ENCODE results near the gene KCTD4.
A peak's percentile ranks its signal among the peaks of the same experiment; 100 is the strongest.

KCTD4 gene

GRCh38 chr13:45238945-45239795 is 38.3 kb upstream of the KCTD4 start:
- TF ChIP-seq CTCF (IDR thresholded peaks at IDR 0.05; ENCODE audit: borderline replicate concordance, control extremely low read depth, extremely low read depth, insufficient read depth, missing control alignments) = no peak
- DNase-seq (ENCODE audit: low spot score) = no peak
- in situ Hi-C loops (cut with MboI; ENCODE audit: low sequenced_read_pairs, unreplicated experiment) = no loop called here

GRCh38 chr13:45232591-45232990 is 31.7 kb upstream of the KCTD4 start:
- DNase-seq (ENCODE audit: low spot score) = no peak
- in situ Hi-C loops (cut with MboI; ENCODE audit: low sequenced_read_pairs, unreplicated experiment) = no loop called here
- TF ChIP-seq CTCF (IDR thresholded peaks at IDR 0.05; ENCODE audit: borderline replicate concordance, control extremely low read depth, extremely low read depth, insufficient read depth, missing control alignments) = no peak

- in situ Hi-C loops (cut with MboI; ENCODE audit: low sequenced_read_pairs, unreplicated experiment) = no loop called here
- DNase-seq (ENCODE audit: low spot score) = peak; percentile 17
- TF ChIP-seq CTCF (IDR thresholded peaks at IDR 0.05; ENCODE audit: borderline replicate concordance, control extremely low read depth, extremely low read depth, insufficient read depth, missing control alignments) = no peak
Observed at GRCh38 chr13:45231722-45232121, 30.9 kb upstream of the KCTD4 start.

GRCh38 chr13:45231305-45231704 is 30.5 kb upstream of the KCTD4 start:
- no peak for DNase-seq (ENCODE audit: low spot score)
- in situ Hi-C loops (cut with MboI; ENCODE audit: low sequenced_read_pairs, unreplicated experiment) = no loop called here

GRCh38 chr13:45229172-45229571 is 28.3 kb upstream of the KCTD4 start:
- in situ Hi-C loops (cut with MboI; ENCODE audit: low sequenced_read_pairs, unreplicated experiment) = no loop called here
- TF ChIP-seq CTCF (IDR thresholded peaks at IDR 0.05; ENCODE audit: borderline replicate concordance, control extremely low read depth, extremely low read depth, insufficient read depth, missing control alignments) = no peak
- DNase-seq (ENCODE audit: low spot score) = no peak

More at GRCh38 chr13:45231305-45231704, 30.5 kb upstream of the KCTD4 start:
- no peak for TF ChIP-seq CTCF (IDR thresholded peaks at IDR 0.05; ENCODE audit: borderline replicate concordance, control extremely low read depth, extremely low read depth, insufficient read depth, missing control alignments)

GRCh38 chr13:45228002-45228401 is 27.2 kb upstream of the KCTD4 start:
- in situ Hi-C loops (cut with MboI; ENCODE audit: low sequenced_read_pairs, unreplicated experiment) = no loop called here
- no peak for DNase-seq (ENCODE audit: low spot score)
- TF ChIP-seq CTCF (IDR thresholded peaks at IDR 0.05; ENCODE audit: borderline replicate concordance, control extremely low read depth, extremely low read depth, insufficient read depth, missing control alignments) = no peak

Measured in GM13976 (cell line).